ENCODE results near the gene CGB5.
A peak's percentile ranks its signal among the peaks of the same experiment; 100 is the strongest.
"Not testable (repeated sequence)": the region's sequence is repeated elsewhere in the genome, so short reads cannot be mapped to it uniquely, and the experiment has no call there.

The CGB5 gene

GRCh38 chr19:49056902-49057596 is 13.4 kb downstream of the CGB5 start:
- DNase-seq (ENCODE audit: low read depth in 2 of 2) = not testable (repeated sequence)

DNA sequence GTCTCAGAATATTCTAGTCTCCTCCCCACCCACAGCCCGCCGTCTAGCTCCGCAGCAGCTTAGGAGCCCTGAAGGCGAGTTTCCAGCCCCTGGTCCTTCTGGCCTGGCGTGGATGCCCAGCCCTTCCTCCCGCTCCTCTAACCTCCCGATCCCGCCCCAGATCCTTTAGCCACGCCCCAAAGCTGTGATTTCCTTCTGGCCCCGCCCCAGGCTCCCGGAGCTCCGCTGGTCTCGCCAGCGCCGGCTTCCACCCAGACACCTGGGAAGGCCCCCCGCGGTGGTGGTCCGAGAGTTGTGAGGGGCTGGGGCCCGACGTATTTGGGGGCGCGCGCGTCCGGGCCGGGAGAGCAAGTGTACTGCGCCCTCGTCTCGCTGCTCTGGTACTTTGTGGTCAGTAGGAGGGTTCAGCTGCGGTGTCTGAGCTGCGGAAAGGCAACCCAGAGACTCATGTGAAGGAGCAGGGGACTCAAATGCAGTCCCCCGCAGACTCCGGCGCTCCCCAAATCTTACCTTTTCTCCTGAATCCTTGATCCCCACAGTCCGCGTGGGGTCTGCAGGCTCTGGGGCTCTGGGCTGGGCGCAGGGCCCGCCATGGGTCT is 14.1 kb downstream of the CGB5 start, which contains the start of gene CGB7:
CGB7 (minus strand) TSS at position 114 of the 599 bp plus-strand sequence. CDS start 2,374 bp downstream, outside the sequence.
- DNase-seq (ENCODE audit: low read depth in 2 of 2) = peak; percentile 22 to 47

- DNase-seq (ENCODE audit: low read depth in 2 of 2) = peak in 1 of 2 donors; percentile 24
These were observed 14.9 kb downstream of the CGB5 start for GRCh38 chr19:49058562-49058961.

- no peak for DNase-seq (ENCODE audit: low read depth in 2 of 2)
These were observed 15.4 kb downstream of the CGB5 start for GRCh38 chr19:49059053-49059452.

DNA sequence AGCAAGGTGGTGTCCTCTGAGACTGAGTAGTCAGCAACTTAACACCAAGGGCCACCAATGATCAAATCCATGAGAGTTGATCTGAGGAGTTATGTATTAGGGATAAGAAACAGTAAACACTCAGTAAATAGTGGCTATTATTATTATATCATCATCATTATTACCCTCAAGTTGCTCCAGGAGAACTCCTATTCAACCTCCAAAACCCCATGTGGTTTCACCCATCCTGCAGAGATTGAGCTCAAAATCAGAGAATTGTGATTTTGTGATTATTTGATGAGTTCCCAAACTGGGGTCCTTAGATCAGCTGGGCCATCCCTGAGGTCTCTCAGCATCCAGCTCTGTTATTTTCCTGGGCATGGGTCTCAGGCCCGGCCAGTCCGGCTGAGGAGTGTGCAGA is 17.4 kb downstream of the CGB5 start:
- DNase-seq (ENCODE audit: low read depth in 2 of 2) = no peak

GRCh38 chr19:49061445-49061844 is 17.8 kb downstream of the CGB5 start:
- no peak for DNase-seq (ENCODE audit: low read depth in 2 of 2)

DNA sequence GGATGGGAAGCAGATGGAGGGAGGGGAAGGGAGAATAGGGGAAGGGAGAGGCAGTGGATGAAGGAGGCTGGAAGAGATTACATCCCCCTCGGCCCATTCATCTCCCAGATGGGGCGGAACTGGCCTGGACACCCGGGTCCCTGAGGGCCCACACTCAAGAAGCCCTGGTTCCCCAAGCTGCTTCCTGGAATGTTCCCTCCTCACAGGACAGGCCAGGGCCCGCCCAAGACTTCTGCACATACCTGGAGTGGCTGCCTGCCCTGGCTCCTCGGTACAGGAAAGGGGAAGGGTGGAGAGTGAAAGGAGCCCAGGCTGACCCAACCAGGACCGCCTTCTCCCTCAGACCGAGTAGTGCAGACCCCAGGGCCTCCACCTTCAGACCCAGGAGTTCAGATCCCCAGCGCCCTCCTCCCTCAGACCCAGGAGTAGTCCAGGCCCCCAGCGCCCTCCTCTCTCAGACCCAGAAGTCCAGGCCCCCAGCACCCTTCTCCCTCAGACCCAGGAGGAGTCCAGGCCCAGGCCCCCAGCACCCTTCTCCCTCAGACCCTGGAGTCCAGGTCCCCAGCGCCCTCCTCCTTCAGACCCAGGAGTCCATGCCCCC is 20.5 kb downstream of the CGB5 start:
- DNase-seq (ENCODE audit: low read depth in 2 of 2) = no peak

DNA sequence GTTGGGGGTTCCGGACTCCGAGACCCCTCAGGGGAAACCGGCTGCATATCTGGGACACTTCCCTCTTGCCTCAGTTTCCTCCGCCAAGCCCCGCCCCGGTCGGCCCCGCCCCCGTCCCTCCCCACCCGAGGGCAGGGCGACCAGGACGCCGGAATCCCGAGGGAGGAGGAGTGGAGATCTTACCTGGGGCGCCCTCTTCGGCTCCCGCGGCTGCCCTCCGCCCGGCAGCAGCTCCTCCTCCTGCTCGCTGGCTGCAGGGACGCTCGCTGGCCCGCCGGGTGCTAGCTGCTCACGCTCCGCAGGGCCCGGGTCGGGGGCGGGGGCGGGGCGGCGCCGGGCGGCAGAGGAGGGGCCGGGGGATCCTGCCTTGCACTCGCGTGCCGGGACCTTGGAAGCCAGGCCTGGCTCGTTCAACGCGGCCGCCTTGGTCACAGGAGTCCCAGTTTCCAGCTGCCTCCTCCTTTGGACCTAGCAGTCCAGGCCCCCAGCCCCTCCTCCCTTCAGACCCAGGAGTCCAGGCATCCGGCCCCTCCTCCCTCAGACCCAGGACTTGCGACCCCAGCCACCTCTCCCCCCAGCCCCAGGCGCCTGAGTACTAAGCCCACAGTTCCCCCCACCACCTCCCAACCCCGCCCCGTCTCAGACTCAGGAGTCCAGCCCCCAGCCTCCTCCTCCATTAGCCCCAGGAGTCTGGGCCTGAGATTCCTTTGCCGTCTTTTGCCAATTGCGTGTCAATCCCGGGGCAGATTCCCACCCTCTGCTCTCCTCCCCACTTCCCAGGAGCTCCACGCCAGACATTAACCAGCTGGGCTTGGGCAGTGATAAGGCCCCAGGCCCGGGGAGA is 21.3 kb downstream of the CGB5 start, which contains the start of gene NTF4:
NTF4 (minus strand) TSS at position 51 of the 844 bp plus-strand sequence. CDS start 2,821 bp downstream, outside the sequence.
- no peak for DNase-seq (ENCODE audit: low read depth in 2 of 2)

DNA sequence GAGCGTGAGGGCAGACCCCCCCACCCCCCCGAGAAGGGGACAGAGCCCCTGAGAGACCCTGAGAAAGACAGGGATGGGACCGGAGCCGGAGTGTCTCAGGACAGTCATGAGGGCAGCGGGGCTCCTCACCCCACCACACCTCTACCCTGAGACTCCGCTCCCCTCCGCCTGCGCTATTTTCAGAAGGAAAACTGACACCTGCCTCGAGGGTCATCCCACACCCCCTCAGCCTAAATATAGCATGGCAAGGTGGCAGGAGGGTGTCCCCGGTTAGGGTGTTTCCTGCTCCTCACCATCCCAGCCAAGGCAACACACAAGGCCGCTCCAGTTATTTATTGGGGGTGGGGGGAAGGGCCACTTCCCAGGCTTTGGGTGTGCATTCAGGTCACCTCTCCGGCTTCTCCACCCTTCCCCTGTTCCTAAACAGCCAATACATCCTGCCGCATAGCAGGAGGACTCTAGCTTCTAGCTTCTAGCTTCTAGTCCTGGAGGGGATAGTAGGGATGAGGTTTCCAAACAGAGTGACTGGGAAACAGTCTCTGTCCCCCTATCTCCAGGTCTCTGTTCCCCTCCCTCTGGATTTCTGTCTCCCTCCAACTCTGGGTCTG is 22.4 kb downstream of the CGB5 start:
- no peak for DNase-seq (ENCODE audit: low read depth in 2 of 2)

GRCh38 chr19:49067554-49067953 is 23.9 kb downstream of the CGB5 start:
- no peak for DNase-seq (ENCODE audit: low read depth in 2 of 2)

GRCh38 chr19:49069026-49069425 is 25.4 kb downstream of the CGB5 start:
- no peak for DNase-seq (ENCODE audit: low read depth in 2 of 2)

- DNase-seq (ENCODE audit: low read depth in 2 of 2) = no peak
These were observed 26.8 kb downstream of the CGB5 start for GRCh38 chr19:49070416-49070815.

- DNase-seq (ENCODE audit: low read depth in 2 of 2) = no peak
These were observed 28.4 kb downstream of the CGB5 start for GRCh38 chr19:49071860-49072547.

GRCh38 chr19:49073514-49074378 is 30.1 kb downstream of the CGB5 start:
- DNase-seq (ENCODE audit: low read depth in 2 of 2) = no peak

DNA sequence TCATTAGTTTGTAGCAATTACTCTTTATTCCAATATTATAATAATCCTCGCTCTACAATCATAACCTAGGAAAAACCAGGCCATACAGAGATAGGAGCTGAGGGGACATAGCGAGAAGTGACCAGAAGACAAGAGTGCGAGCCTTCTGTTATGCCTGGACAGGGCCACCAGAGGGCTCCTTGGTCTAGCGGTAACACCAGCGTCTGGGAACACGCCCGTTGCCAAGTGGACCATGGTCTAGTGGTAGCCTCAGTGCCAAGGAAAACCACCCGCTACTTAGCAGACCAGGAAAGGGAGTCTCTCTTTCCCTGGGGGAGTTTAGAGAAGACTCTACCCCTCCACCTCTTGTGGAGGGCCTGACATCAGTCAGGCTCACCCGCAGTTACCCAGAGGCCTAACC is 31.2 kb downstream of the CGB5 start:
- not testable (repeated sequence) for DNase-seq (ENCODE audit: low read depth in 2 of 2)

- no peak for DNase-seq (ENCODE audit: low read depth in 2 of 2)
These were observed 36.7 kb downstream of the CGB5 start for GRCh38 chr19:49080392-49080791.

GRCh38 chr19:49081273-49081672 is 37.6 kb downstream of the CGB5 start:
- DNase-seq (ENCODE audit: low read depth in 2 of 2) = no peak

DNA sequence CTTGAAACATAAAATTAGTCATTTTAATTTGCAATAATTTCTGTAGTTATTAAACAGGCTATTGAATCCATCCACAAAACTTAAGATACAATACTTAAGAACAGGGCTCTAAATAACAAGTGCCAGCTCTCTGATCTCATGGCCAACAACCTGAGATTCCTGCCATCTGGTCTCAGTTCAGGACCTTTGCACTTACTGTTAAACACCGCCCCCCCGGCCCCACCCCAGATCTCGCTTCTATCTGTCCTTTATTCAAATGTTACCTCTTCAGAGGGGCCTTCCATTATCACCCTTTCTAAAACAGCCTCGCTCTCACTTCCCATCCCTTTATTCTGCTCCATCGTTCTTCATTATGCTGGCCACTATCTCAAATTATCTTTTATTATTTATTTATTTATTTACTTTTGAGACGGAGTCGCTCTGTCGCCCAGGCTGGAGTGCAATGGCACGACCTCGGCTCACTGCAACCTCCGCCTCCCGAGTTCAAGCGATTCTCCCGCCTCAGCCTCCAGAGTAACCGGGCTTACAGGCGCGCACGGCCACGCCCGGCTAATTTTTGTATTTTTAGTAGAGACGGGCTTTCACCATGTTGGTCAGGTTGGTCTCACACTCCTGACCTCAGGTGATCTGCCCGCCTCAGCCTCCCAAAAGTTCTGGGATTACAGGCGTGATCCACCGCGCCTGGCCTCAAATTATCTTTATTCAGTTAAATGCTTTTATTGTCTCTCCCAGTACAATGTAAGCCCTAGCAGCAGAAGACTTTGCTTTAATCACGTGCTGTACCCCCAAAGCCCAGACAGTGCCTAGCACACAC is 40.8 kb downstream of the CGB5 start:
- DNase-seq (ENCODE audit: low read depth in 2 of 2) = no peak
